Memory B cell (primary cell): ENCODE measurements around the gene TOP3B.

Source experiments
- ATAC-seq: fragments of 150-1000 bp; cut with Tn5 transposase; 2 replicates; pipeline ENCODE4 v1.10.0; 2021; ENCODE audit warnings: low read depth, mild to moderate bottlenecking, moderate library complexity
- DNase-seq, 2 donors: peaks; one replicate each; pipeline ENCODE4 v3.0.0; 2022; ENCODE audit warnings: low spot score in 2 of 2
- H3K27ac Mint-ChIP-seq: one replicate; pipeline ENCODE4 v1.8.0; 2022; ENCODE audit warnings: mild to moderate bottlenecking, moderate library complexity, mixed read lengths
- H3K27me3 Mint-ChIP-seq: one replicate; pipeline ENCODE4 v1.8.0; 2022; ENCODE audit warnings: mixed read lengths
- H3K36me3 Mint-ChIP-seq: one replicate; pipeline ENCODE4 v1.8.0; 2022; ENCODE audit warnings: mild to moderate bottlenecking, mixed read lengths
- H3K4me1 Mint-ChIP-seq: one replicate; pipeline ENCODE4 v1.8.0; 2022; ENCODE audit warnings: mixed read lengths
- H3K4me3 Mint-ChIP-seq: one replicate; pipeline ENCODE4 v1.8.0; 2022; ENCODE audit warnings: mild to moderate bottlenecking, moderate library complexity, mixed read lengths
- H3K9me3 Mint-ChIP-seq: one replicate; pipeline ENCODE4 v1.8.0; 2022; ENCODE audit warnings: mixed read lengths

Gene TOP3B

GRCh38 chr22:21933413-21933812 lies 49.2 kb downstream of the TOP3B start:
- no peaks in the 10 kb centered on the region for H3K27me3 Mint-ChIP-seq
- H3K4me1 Mint-ChIP-seq: peaks cover 15% of the 10 kb centered on the region
- H3K36me3 Mint-ChIP-seq: peaks cover 14% of the 10 kb centered on the region
- H3K4me3 Mint-ChIP-seq: no peak overlapping the region
- no peaks in the 10 kb centered on the region for H3K9me3 Mint-ChIP-seq
- ATAC-seq: no peak
- H3K27ac Mint-ChIP-seq: no peak overlapping the region
- no peak for DNase-seq

GRCh38 chr22:21932347-21932746 lies 50.2 kb downstream of the TOP3B start:
- H3K4me3 Mint-ChIP-seq: no peak overlapping the region
- H3K27ac Mint-ChIP-seq: no peak overlapping the region
- DNase-seq (no peak), ATAC-seq (no peak)
- H3K9me3 Mint-ChIP-seq: no peaks in the 10 kb centered on the region
- no peaks in the 10 kb centered on the region for H3K27me3 Mint-ChIP-seq
- H3K4me1 Mint-ChIP-seq: peaks cover 9% of the 10 kb centered on the region
- H3K36me3 Mint-ChIP-seq: peaks cover 15% of the 10 kb centered on the region

- Mint-ChIP-seq H3K36me3 (peaks cover 18% of the 10 kb centered on the region), H3K4me1 (peaks cover 5% of the 10 kb centered on the region), H3K4me3 (no peak overlapping the region), H3K9me3 (no peaks in the 10 kb centered on the region), H3K27ac (no peak overlapping the region), H3K27me3 (no peaks in the 10 kb centered on the region)
- ATAC-seq: no peak
- DNase-seq: no peak
These were observed 51.5 kb downstream of the TOP3B start for GRCh38 chr22:21931056-21931455.

GRCh38 chr22:21929253-21929652 lies 53.3 kb downstream of the TOP3B start:
- peaks cover 20% of the 10 kb centered on the region for H3K36me3 Mint-ChIP-seq
- H3K4me3 Mint-ChIP-seq: no peak overlapping the region
- no peak for DNase-seq
- H3K27me3 Mint-ChIP-seq: no peaks in the 10 kb centered on the region
- H3K4me1 Mint-ChIP-seq: peaks cover 4% of the 10 kb centered on the region
- ATAC-seq: no peak
- no peaks in the 10 kb centered on the region for H3K9me3 Mint-ChIP-seq
- H3K27ac Mint-ChIP-seq: no peak overlapping the region

GRCh38 chr22:21928048-21928447 lies 54.5 kb downstream of the TOP3B start:
- ATAC-seq (no peak), DNase-seq (no peak)
- Mint-ChIP-seq H3K27me3 (no peaks in the 10 kb centered on the region), H3K9me3 (no peaks in the 10 kb centered on the region), H3K4me1 (peaks cover 4% of the 10 kb centered on the region), H3K4me3 (no peak overlapping the region), H3K36me3 (peaks cover 22% of the 10 kb centered on the region), H3K27ac (no peak overlapping the region)

- peaks cover 4% of the 10 kb centered on the region for H3K4me1 Mint-ChIP-seq
These were observed 55.3 kb downstream of the TOP3B start for GRCh38 chr22:21927174-21927823.

GRCh38 chr22:21926728-21927127 lies 55.9 kb downstream of the TOP3B start:
- Mint-ChIP-seq H3K4me3 (no peak overlapping the region), H3K9me3 (no peaks in the 10 kb centered on the region), H3K27ac (no peak overlapping the region), H3K27me3 (no peaks in the 10 kb centered on the region), H3K4me1 (peaks cover 4% of the 10 kb centered on the region), H3K36me3 (peaks cover 21% of the 10 kb centered on the region)
- DNase-seq (no peak), ATAC-seq (no peak)

More at GRCh38 chr22:21927174-21927823, 55.3 kb downstream of the TOP3B start:
- ATAC-seq: no peak
- Mint-ChIP-seq H3K9me3 (no peaks in the 10 kb centered on the region), H3K4me3 (no peak overlapping the region), H3K27me3 (no peaks in the 10 kb centered on the region), H3K36me3 (peaks cover 20% of the 10 kb centered on the region), H3K27ac (no peak overlapping the region)
- DNase-seq: no peak

GRCh38 chr22:21923163-21923561 lies 59.4 kb downstream of the TOP3B start:
- H3K27ac Mint-ChIP-seq: no peak overlapping the region
- ATAC-seq (no peak), DNase-seq (no peak)
- no peak overlapping the region for H3K4me3 Mint-ChIP-seq
- H3K9me3 Mint-ChIP-seq: no peaks in the 10 kb centered on the region
- H3K4me1 Mint-ChIP-seq: peaks cover 4% of the 10 kb centered on the region
- peaks cover 10% of the 10 kb centered on the region for H3K36me3 Mint-ChIP-seq
- H3K27me3 Mint-ChIP-seq: no peaks in the 10 kb centered on the region

GRCh38 chr22:21922370-21923162 lies 60.0 kb downstream of the TOP3B start:
- DNase-seq (no peak), ATAC-seq (no peak)
- H3K27me3 Mint-ChIP-seq: no peaks in the 10 kb centered on the region
- no peak overlapping the region for H3K27ac Mint-ChIP-seq
- peaks cover 4% of the 10 kb centered on the region for H3K4me1 Mint-ChIP-seq
- no peaks in the 10 kb centered on the region for H3K9me3 Mint-ChIP-seq
- no peak overlapping the region for H3K4me3 Mint-ChIP-seq
- peaks cover 10% of the 10 kb centered on the region for H3K36me3 Mint-ChIP-seq

GRCh38 chr22:21921729-21922128 lies 60.9 kb downstream of the TOP3B start:
- H3K36me3 Mint-ChIP-seq: peaks cover 7% of the 10 kb centered on the region
- no peak overlapping the region for H3K27ac Mint-ChIP-seq
- no peaks in the 10 kb centered on the region for H3K27me3 Mint-ChIP-seq
- DNase-seq (no peak), ATAC-seq (no peak)
- H3K4me3 Mint-ChIP-seq: no peak overlapping the region
- no peaks in the 10 kb centered on the region for H3K9me3 Mint-ChIP-seq
- H3K4me1 Mint-ChIP-seq: no peaks in the 10 kb centered on the region

GRCh38 chr22:21921184-21921721 lies 61.3 kb downstream of the TOP3B start:
- Mint-ChIP-seq H3K9me3 (no peaks in the 10 kb centered on the region), H3K36me3 (peaks cover 7% of the 10 kb centered on the region), H3K4me3 (no peak overlapping the region), H3K27me3 (no peaks in the 10 kb centered on the region), H3K27ac (no peak overlapping the region), H3K4me1 (no peaks in the 10 kb centered on the region)
- ATAC-seq (no peak), DNase-seq (no peak)

GRCh38 chr22:21920341-21921183 lies 62.0 kb downstream of the TOP3B start:
- Mint-ChIP-seq H3K27ac (no peak overlapping the region), H3K4me1 (no peaks in the 10 kb centered on the region), H3K9me3 (no peaks in the 10 kb centered on the region), H3K36me3 (peaks cover 7% of the 10 kb centered on the region), H3K4me3 (no peak overlapping the region), H3K27me3 (no peaks in the 10 kb centered on the region)
- no peak for DNase-seq
- no peak for ATAC-seq

GRCh38 chr22:21919526-21920307 lies 62.9 kb downstream of the TOP3B start:
- ATAC-seq: no peak
- no peak overlapping the region for H3K27ac Mint-ChIP-seq
- H3K4me3 Mint-ChIP-seq: no peak overlapping the region

More at GRCh38 chr22:21919526-21920307, 62.9 kb downstream of the TOP3B start:
- no peaks in the 10 kb centered on the region for H3K27me3 Mint-ChIP-seq
- no peak for DNase-seq
- no peaks in the 10 kb centered on the region for H3K9me3 Mint-ChIP-seq
- peaks cover 7% of the 10 kb centered on the region for H3K36me3 Mint-ChIP-seq
- H3K4me1 Mint-ChIP-seq: no peaks in the 10 kb centered on the region
